Measurements from ENCODE around the gene SMPD1. TPM values are rescaled to one million over a fixed set of nuclear protein-coding genes. Genes with fewer than 3 reads are reported as not detected.

The SMPD1 gene
- total and polyA plus RNA-seq, 2 of the 4 experiments (the other 2 are of a cell fraction), result 19.5 to 108 TPM

DNA sequence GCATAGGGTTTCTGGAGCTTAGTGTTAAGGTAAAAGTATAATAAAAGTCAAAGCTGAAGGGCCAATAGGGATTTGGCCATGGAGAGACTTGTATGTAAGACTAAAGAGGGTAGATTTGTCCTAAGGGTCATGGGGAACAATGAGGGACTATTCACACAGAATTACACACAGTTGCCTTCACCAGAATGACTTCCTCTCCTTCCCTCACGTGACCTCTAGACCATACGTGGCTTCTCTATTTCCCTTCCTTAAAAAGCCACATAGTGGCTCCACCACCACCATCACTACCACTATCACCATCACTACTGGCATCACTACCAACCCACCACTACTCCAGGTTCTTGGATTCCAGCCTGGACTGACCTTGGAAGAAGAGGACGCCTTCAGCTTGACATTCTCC, 47.7 kb downstream of the SMPD1 start:
- no CpG with 5 or more reads among the region's 3 CpGs for WGBS, 2 experiments (ENCODE audit: extremely low coverage in 2 of 2, insufficient read length in 1 of 2)
- no peak for DNase-seq
- Histone ChIP-seq H3K4me2 (ENCODE audit: low read depth, low read length) (no peak overlapping the region), H4K5ac (ENCODE audit: low read depth, low read length) (no peak overlapping the region), H2BK20ac (ENCODE audit: low read depth, low read length) (no peak overlapping the region), H2BK120ac (ENCODE audit: low read depth, low read length) (no peak overlapping the region), H3K14ac (replicated peaks; ENCODE audit: low read depth, low read length) (no peak overlapping the region), H3K79me1 (ENCODE audit: low read depth in 1 of 2, low read length in 2 of 2) (no peaks in the 10 kb centered on the region), H3K4me1 (ENCODE audit: control insufficient read depth, insufficient read depth, low read length) (no peaks in the 10 kb centered on the region), H4K20me1 (ENCODE audit: insufficient read depth, low read length) (no peaks in the 10 kb centered on the region), H3K9me1 (ENCODE audit: insufficient read depth, low read length) (no peaks in the 10 kb centered on the region), H3K56ac (ENCODE audit: extremely low read depth, insufficient read depth, low read length) (no peak overlapping the region), H2AFZ (replicated peaks; ENCODE audit: low read length, poor library complexity) (no peak overlapping the region), H4K91ac (ENCODE audit: insufficient read depth, low read depth, low read length) (no peak overlapping the region), H3K27me3 (ENCODE audit: control insufficient read depth, insufficient read depth, low read length) (no peaks in the 10 kb centered on the region), H4K8ac (ENCODE audit: low read depth in 2 of 2, low read length in 2 of 2) (no peak overlapping the region), H2BK15ac (ENCODE audit: low read depth, low read length) (no peak overlapping the region), H2AK5ac (ENCODE audit: low read depth, low read length) (no peak overlapping the region), H3K4ac (ENCODE audit: low read depth, low read length) (no peak overlapping the region), H2BK5ac (ENCODE audit: low read depth, low read length, poor library complexity, severe bottlenecking) (no peak overlapping the region), H3K27ac (ENCODE audit: insufficient read depth, low read length) (no peak overlapping the region), H2AK9ac (replicated peaks; ENCODE audit: low read depth, low read length, poor library complexity) (no peak overlapping the region), H3K9me3 (ENCODE audit: control insufficient read depth, insufficient read depth, low read length) (no peaks in the 10 kb centered on the region), H3K36me3 (ENCODE audit: control insufficient read depth, insufficient read depth, low read length) (no peaks in the 10 kb centered on the region), H3K18ac (ENCODE audit: low read depth, low read length) (no peak overlapping the region), H3K23ac (ENCODE audit: low read depth, low read length) (no peak overlapping the region), H3K4me3 (ENCODE audit: insufficient read depth, low read depth, low read length) (no peak overlapping the region), H3K9ac (ENCODE audit: low read depth, low read length) (no peak overlapping the region)
- dilution Hi-C loops (cut with HindIII; ENCODE audit: low sequenced_read_pairs, unreplicated experiment) (no loop called here), in situ Hi-C loops (cut with MboI; ENCODE audit: low sequenced_read_pairs) (no loop called here), intact Hi-C loops (cut with micrococcal nuclease) (no loop called here)
- CTCF ChIA-PET, result interaction anchor here (2.1 to 2.6 kb wide), 2 partner anchors 11 to 59 kb away, joined by 7 to 19 read pairs; no protein-coding TSS in a partner anchor
- ATAC-seq (ENCODE audit: low read depth), result no peak
- TF ChIP-seq, protein P1, sequence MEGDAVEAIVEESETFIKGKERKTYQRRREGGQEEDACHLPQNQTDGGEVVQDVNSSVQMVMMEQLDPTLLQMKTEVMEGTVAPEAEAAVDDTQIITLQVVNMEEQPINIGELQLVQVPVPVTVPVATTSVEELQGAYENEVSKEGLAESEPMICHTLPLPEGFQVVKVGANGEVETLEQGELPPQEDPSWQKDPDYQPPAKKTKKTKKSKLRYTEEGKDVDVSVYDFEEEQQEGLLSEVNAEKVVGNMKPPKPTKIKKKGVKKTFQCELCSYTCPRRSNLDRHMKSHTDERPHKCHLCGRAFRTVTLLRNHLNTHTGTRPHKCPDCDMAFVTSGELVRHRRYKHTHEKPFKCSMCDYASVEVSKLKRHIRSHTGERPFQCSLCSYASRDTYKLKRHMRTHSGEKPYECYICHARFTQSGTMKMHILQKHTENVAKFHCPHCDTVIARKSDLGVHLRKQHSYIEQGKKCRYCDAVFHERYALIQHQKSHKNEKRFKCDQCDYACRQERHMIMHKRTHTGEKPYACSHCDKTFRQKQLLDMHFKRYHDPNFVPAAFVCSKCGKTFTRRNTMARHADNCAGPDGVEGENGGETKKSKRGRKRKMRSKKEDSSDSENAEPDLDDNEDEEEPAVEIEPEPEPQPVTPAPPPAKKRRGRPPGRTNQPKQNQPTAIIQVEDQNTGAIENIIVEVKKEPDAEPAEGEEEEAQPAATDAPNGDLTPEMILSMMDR (conservative IDR thresholded peaks at IDR 0.05; ENCODE audit: low read depth, low read length), result no peak
- TF ChIP-seq SMC3 (IDR thresholded peaks at IDR 0.05; ENCODE audit: low read depth, low read length) (no peak), CHD1 (IDR thresholded peaks at IDR 0.05; ENCODE audit: low read depth, low read length) (no peak), MAZ (IDR thresholded peaks at IDR 0.05; ENCODE audit: borderline replicate concordance, low read depth, low read length) (no peak), CEBPB (IDR thresholded peaks at IDR 0.05; ENCODE audit: low read depth, low read length) (no peak)
- no TSS peak for BruUV-seq (replicated peaks)
- POLR2A ChIA-PET (ENCODE audit: unreplicated experiment), result no interaction called here
